GM19467 (cell line): ENCODE results near the gene TP53I3.
A peak's percentile ranks its signal among the peaks of the same experiment; 100 is the strongest.
"Not testable (repeated sequence)": the region's sequence is repeated elsewhere in the genome, so short reads cannot be mapped to it uniquely, and the experiment has no call there.

Source experiments
- ATAC-seq: cut with Tn5 transposase; IDR thresholded peaks from one replicate; pipeline ENCODE4 v1.9.1; 2021; ENCODE audit warnings: mild to moderate bottlenecking, moderate library complexity; ENCODE audit not compliant: unreplicated experiment

TP53I3 gene

DNA sequence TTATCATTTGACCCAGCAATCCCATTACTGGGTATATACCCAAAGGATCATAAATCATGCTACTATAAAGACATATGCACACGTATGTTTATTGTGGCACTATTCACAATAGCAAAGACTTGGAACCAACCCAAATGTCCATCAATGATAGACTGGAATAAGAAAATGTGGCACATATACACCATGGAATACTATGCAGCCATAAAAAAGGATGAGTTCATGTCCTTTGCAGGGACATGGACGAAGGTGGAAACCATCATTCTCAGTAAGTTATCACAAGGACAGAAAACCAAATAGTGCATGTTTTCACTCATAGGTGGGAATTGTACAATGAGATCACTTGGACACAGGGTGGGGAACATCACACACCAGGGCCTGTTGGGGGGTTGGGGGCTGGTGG is 16.1 kb upstream of the TP53I3 start:
- ATAC-seq, result not testable (repeated sequence)

DNA sequence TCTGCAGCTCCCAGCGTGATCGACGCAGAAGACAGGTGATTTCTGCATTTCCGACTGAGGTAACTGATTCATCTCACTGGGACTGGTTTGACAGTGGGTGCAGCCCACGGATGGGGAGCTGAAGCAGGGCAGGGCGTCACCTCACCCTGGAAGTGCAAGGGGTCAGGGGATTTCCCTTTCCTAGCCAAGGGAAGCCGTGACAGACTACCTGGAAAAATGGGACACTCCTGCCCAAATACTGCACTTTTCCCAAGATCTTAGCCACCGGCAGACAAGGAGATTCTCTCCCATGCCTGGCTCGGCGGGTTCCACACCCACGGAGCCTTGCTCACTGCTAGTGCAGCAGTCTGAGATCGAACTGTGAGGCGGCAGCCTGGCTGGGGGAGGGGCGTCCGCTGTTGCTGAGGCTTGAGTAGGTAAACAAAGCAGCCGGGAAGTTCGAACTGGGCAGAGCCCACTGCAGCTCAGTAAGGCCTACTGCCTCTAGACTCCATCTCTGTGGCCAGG is 10.6 kb upstream of the TP53I3 start:
- ATAC-seq, result not testable (repeated sequence)

DNA sequence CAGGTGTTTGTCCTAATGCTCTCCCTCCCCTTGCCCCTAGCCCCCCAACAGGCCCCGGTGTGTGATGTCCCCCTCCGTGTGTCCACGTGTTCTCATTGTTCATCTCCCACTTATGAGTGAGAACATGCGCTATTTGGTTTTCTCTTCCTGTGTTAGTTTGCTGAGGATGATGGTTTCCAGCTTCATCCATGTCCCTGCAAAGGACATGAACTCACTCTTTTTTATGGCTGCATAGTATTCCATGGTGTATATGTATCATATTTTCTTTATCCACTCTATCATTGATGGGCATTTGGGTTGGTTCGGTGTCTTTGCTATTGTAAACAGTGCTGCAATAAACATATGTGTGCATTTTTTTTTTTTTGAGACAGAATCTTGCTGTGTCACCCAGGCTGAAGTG is 8.6 kb upstream of the TP53I3 start:
- ATAC-seq, result not testable (repeated sequence)

DNA sequence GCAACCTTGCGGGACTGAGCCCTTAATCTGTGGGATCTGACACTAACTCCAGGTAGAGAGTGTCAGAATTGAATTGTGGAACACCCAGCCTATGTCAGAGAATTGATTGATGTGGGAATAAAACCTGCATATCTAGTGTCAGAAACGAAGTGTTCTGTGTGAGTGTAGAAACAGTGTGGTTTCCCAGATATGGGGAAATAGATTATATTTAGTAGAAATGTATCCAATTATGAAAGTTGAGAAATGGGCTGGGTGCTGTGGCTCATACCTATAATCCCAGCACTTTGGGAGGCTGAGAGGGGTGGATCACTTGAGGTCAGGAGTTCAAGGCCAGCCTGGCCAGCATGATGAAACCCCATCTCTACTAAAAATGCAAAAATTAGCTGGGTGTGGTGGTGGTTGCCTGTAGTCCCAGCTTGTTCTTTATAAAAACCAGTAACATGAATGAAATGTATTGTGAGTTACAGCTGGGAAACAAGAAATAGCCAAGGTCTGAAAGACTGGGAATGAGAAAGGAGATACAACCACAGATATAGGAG is 4.3 kb upstream of the TP53I3 start:
- no peak for ATAC-seq

DNA sequence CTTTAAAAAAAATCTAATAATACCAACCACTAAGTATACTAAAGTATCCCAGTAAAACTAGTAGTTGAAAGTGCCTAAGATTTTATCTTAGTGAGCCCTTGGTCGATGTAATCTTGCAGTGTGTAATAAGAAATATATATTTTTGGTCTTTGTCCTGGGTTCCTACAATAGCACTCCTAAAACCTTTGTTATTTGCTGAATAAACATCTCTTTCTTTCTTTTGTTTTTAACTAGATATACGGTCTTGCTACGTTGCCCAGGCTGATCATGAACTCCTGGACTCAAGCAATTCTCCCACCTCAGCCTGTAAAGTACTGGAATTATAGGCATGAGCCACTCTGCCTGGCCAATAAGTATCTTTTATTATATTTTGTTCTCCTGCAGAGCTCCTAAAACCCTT is 2.4 kb upstream of the TP53I3 start:
- no peak for ATAC-seq

DNA sequence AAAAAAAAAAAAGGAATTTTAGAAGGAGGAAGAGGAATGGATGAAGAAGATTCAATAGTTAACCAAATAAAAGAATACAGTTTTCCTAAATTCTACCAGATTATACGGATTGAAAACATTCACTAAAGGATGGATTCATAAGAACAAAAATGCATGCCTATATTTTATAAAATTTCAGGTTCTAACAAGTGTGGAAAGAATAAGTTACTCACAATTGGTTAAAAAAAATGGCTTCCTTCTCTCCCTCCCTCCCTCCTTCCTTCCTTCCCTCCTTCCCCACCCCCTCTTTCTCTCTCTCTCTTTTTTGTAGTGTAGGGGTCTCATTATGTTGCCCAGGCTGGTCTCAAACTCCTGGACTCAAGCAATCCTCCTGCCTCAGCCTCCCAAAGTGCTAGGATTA is 1.6 kb upstream of the TP53I3 start:
- no peak for ATAC-seq

DNA sequence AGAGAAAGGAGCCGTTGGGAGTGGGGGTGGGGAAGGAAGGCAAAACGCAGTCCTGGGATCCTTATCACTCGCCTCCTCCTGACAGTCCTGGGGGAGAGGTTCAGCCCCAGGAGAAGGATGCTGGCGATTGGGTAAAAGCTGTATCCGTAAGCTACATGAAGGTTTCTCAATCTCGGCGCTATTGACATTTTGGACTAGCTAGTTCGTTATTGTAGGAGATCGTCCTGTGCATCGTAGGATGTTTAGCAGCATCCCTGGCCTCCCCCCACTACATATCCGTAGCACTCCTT is 511 bp upstream of the TP53I3 start:
- no peak for ATAC-seq

DNA sequence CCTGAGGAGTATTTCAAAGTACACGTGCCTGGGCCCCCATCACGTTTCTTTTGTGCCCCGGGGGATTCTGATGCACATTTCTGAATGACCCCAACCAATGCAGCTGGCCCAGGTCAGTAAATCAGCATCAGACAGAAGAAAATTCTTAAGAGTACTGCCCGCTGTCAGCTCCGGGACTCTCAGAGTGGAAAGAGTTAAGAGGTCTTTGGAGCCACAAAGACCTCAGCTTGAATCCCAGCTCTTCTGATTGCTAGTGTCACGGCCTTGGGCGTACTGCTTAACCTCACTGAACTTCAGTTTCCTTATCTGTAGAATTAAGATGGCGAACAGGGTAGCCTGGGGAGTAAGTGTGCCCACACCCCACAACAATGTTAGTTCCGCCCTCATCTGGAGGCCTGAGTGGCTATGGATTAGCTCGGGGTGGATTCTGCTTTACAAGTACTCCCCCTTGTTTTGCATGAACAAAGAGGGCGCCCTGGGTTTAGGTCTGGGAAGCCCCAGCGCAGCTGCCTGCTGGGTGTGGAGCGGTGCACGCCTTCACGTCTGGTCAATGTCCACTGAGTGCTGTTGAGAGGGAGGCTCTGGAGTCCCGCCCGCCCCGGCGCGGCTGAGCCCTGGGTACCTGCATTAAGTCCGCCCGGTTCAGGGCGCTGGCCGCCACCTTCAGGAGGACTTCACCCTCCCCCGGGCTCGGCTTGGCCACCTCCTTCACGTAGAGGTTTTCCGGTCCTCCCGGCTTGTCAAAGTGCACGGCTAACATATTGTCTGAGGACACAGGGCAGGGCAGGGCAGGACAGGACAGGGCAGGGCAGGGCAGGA is 858 bp downstream of the TP53I3 start:
- ATAC-seq, result peak; percentile 58

DNA sequence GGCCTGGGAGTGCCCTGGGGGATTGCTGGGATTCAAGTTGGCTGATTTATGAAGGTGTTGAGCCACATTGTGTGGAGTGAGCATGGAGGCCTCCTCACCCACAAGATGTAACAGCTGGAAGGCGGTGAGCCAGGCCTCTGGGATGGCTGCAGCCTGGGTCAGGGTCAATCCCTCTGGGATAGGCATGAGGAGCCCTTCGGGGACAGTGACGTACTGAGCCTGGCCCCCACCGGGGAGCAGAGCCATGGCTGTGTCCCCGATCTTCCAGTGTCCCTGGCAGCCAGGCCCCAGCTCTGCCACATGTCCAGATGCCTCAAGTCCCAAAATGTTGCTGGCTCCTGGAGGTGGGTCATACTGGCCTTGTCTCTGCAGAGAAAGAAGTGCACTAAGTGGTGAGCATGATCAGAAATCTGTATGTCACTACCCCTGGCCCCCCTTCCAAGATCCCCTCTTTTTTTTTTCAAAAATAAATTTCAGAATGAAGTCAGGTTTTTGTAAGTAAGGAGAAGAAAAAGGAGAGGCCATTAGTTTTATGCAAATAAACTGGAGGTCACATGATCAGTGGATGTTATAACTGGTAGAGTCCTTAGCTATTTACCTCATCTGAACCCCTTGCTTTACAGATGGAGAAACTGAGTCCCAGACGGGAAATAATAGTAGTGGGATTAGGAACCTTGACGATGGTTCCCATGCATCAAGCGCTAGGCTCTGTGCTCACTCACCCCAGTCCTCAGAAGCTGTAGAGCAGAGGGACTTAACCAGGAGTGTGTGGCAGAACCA is 1.7 kb downstream of the TP53I3 start:
- no peak for ATAC-seq

DNA sequence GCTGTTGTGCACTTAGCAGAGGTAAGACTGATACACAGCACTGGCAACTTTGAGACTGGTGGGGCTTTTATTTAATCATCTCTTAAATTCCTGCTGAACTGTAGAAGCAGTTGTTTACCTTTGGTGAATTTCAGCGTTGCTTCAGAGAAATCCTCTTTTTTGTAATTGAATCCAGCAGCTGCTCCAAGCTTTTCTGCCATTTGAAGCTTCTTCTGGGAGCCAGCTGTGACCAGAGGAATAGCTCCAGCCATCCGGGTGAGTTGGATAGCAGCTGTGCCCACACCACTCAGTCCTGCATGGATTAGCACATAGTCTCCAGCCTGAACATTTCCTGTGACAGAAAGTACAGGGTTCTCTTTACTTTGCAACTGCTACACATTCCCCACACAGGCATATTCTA is 3.9 kb downstream of the TP53I3 start:
- ATAC-seq, result no peak

DNA sequence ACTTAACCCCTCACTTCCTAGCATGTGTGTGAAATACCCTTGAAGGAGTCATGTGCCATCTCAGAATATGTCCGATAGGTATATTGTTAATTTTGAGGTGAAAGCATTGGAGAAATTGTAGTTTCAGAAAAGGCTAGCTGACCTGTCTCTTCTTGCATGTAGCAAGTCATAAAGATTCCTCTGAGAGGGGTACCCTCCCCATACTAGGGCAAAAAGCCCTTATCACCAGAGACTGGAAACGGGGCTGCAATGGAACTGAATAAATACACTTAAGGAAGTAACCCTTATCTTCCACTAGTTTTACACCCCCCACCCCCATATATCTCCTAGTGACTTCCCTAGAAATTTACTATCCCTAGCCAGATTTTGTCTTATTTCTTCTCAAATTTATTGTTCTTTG is 6.8 kb downstream of the TP53I3 start:
- ATAC-seq, result no peak

DNA sequence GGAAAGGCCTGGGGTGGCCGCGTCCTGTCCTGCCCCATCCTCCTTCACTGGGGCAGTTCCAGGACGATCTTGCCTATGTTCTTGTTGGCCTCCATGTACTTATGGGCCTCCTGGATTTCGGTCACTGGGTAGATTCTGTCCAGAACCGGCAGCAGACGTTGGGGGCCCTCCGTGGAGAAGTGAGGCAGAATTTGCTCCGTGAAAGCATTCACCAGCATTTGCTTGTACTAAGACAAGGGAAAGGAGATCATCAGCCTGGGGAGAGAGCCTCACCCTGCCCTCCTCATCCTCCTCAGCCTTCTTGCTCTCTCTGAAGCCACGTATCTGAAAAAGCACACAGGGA is 7.1 kb downstream of the TP53I3 start:
- ATAC-seq, result no peak

DNA sequence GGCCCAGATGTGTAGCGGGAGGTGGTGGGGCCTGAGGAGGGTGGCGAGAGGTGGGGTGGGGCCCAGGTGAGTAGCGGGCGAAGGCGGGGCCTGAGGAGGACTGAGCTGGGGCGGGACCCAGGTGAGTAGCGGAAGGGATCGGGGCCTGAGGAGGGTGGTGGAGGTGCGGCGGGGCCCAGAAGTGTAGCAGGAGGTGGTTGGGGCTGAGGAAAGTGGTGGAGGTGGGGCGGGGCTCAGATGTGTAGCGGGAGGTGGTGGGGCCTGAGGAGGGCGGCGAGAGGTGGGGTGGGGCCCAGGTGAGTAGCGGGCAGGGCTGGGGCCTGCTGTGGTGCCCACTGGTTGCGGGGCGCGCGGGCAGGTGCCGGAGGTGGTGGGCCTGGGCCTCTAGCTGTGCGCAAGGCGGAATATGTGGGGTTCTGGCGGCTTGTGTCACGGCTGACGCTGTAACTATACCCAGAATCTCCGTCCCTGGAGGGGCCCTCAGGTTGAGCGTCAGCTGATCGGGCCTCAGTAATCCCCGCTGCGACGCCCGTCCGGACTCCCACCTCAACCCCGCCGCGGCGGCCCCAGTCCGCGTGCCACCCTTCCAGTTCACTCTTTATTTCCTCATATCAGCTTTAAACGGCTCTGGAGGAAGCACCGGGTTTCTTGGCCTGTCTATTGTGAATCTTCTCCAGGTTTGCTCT is 7.6 kb downstream of the TP53I3 start:
- peak; percentile 12 for ATAC-seq

DNA sequence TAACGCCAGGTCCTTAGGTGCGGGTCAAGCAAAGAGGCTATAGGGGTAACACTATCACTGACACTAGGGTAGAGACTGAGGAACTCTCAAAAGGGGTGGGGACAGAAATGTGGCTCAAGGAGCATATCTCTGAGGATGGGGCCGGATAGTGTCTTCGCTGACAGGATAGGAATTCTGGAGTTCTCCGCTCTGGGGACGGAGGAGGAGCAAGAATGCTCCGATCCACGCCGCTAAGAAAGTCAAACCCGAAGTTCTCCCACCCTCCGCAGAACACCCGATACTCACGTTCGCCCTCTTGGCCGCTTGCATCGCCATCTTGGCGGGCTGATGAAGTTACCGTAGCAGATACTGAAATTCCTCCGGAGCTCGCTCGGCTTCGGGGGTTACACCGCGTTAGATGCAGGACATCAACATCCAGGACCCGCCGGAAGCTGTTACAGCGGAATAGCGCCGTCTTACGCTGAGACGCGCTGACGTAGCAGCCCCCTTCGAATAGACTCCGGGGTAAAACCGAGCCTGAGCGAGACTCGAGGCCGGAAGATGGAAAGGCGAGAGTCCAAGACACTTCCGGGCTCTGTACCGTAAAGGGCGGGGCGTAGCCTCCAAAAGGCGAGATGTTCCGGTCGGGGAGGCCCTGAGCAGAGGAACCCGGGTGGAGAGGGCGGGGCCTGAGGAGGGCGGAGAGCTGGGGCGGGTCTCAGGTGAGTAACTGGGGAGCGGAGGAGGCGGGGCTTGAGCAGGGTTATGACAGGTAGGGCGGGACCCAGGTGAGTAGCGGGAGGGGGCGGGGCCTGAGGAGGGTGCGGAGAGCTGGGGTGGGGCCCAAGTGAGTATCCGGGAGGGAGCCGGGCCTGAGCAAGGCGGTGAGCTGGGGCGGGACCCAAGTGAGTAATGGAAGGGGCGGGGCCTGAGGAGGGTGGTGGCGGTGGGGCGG is 8.5 kb downstream of the TP53I3 start, which contains the start of gene SF3B6:
Gene SF3B6, minus strand, starts transcription at position 412 of the 934 bp plus-strand sequence. Its CDS starts 97 bp downstream, at position 315.
- ATAC-seq, result peak; percentile 93

DNA sequence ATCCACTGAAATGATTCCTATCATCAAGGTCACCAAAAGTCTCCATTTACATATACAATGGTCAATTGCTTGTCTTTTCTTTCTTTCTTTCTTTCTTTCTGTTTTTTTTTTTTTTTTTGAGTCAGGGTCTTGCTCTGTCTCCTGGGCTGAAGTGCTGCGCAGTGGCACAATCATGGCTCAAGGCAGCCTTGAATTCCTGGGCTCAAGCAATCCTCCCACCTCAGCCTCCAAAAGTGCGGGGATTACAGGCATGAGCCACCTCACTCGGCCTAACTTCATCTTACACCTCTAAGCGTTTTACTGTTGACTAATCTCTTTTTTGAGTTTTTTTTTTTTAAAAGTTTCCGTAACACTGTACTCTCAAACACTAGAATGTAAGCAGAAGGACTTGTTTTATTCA is 9.4 kb downstream of the TP53I3 start:
- ATAC-seq, result no peak

DNA sequence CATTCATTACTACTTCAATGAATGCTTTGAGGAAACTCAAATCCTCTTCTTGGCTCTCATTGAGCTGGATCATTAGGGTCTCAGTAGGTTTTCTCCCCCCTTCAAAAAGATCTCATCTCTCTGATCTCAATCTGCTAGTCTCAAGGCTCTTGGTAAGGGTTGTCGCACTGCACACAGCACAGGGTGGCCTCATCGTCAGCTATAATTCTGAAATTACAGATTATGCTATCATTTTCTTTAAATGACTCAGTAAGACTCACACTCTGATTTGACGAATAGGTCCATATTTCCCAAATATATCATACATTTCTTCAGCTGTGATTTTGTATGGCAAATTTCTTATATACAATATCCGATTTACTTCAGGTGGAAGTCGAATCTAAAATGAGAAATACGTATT is 10.8 kb downstream of the TP53I3 start:
- ATAC-seq, result no peak

DNA sequence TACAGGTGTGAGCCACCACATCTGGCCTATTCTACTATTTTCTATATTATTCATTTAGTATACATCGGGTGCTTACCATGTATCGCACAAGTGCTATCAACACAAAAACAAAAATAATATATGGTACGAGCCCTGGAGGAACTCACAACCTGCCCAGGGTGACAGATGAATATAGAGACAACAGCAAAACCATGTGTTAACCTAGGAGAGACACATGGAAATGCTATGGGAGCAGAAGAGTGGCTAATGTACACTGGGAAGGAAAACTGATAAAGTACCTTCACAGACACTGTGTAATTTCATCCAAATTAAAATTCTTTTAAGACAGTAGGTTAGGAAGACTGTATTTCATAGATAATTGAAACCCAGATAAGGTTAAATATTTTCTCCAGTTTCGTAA is 12.4 kb downstream of the TP53I3 start:
- ATAC-seq, result no peak

DNA sequence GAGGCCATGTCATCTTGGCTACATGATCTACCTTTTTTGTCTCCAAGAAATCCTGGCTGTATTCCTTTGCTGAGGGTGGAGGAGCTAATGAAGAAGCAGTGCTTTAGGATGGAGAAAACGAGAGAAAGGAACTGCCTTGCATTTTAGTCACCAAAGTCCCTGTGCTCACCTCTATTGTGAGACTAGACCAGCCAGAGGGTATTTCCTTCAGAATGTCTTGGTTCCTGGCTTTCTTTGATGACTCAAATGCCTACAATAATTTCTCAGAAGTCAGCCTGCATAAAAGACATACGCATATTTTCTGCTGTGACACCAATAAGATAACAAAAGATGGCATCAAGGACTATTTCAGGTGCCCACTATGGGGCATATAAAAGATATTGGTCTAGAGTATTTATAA is 19.3 kb downstream of the TP53I3 start:
- ATAC-seq, result no peak

DNA sequence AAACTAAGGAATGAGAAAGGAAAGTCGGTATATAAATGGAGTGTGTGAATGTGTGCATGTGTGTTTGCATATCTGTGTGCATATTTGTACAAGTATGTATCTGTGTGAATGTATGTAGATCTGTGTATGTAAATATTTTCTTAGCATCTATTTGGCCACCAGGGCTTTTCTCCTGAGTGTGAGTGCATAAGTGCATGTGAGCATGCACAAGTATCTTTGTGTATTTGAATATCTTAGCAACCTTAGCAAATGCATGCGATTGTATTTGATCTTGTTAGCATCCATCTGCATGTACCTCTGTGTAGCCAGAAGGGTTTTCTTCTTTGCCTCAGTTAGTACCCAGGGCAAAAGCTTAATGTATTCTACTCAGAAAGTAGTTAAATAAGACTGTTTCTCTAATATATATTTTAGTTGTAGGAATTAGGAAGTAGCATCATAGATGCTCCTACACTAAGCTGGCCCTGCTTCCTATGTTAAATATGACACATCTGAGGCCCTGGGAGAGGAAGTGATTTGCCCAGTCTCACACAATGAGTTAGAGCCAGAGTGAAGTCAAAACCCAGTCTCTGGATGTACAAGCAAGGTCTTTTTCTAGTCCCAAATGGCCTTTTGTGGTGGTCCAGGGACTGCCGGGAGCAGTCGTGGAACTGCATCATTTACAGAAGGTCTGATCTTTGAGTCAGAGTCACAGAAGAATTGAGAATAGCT is 25.9 kb downstream of the TP53I3 start:
- no peak for ATAC-seq

DNA sequence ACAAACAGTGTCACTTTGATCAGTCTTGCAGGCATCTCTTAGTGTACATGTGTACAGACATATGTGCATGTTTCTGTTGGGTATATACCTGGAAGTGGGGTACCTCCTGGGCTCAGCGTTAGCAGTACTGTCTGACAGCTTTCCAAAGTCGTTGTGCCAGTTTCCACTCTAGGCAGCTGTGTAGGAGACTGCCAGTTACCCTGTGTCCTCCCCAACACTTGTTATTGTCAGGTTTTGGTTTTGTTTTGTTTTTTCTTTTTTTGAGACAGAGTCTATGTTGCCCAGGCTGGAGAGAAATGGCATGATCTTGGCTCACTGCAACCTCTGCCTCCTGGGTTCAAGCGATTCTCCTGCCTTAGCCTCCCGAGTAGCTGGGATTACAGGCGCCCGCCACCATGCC is 28.9 kb downstream of the TP53I3 start:
- ATAC-seq, result no peak
